ENCODE results near the gene CNBD2. TPM values are rescaled to one million over a fixed set of nuclear protein-coding genes. Genes with fewer than 3 reads are reported as not detected.
"Not testable (repeated sequence)": the region's sequence is repeated elsewhere in the genome, so short reads cannot be mapped to it uniquely, and the experiment has no call there.

CNBD2 gene
- total and polyA plus RNA-seq, 7 donors, result 1.7 to 14.6 (median 7.1) TPM

GRCh38 chr20:36079486-36079885, 111.1 kb downstream of the CNBD2 start:
- H3K36me3 ChIP-seq, result no peaks in the 10 kb centered on the region
- peaks cover 0 to 6% (median 0%) of the 10 kb centered on the region in 3 donors for H3K27me3 ChIP-seq
- no peak for TF ChIP-seq POLR2AphosphoS5 (IDR thresholded peaks at IDR 0.05)
- TF ChIP-seq EP300 (IDR thresholded peaks at IDR 0.05), result no peak
- TF ChIP-seq CTCF (IDR thresholded peaks at IDR 0.05), result no peak
- TF ChIP-seq POLR2A (IDR thresholded peaks at IDR 0.05), result no peak
- no peak for DNase-seq
- H3K27ac ChIP-seq, result no peak overlapping the region
- no peaks in the 10 kb centered on the region for H3K9me3 ChIP-seq
- H3K4me1 ChIP-seq, result no peaks in the 10 kb centered on the region
- H3K4me3 ChIP-seq, result no peak overlapping the region
- 92 to 95% methylated on average over 6 of the region's 6 CpGs for WGBS, 2 donors
- intact Hi-C loops (cut with DNase I), result no loop called here

- H3K4me3 ChIP-seq; H3K4me1 ChIP-seq; H3K36me3 ChIP-seq; H3K27me3 ChIP-seq; intact Hi-C loops (cut with DNase I); DNase-seq; H3K27ac ChIP-seq; H3K9me3 ChIP-seq: not testable (repeated sequence)
- 81 to 83% methylated on average over 6 of the region's 6 CpGs for WGBS, 2 donors
These were observed 111.6 kb downstream of the CNBD2 start for GRCh38 chr20:36079984-36080383.

Small RNA genes lying within 50 kb of the gene (small RNA-seq; reads per million reads assigned to genes)
- gene RNU6-937P, result 0 reads per million in 3 donors

Other genes starting within 250 kb of the CNBD2 start
- gene RBM39, start 226.3 kb upstream of the CNBD2 start, total RNA-seq, result 100 to 1,000 TPM; 281 to 408 (median 296) TPM
- gene RBM39, start 226.3 kb upstream of the CNBD2 start, polyA plus RNA-seq, result 100 to 1,000 TPM in 1 of 3 donors, 10 to 100 TPM in 2; 68.2 to 166 (median 94.9) TPM
- gene PHF20, start 196.6 kb upstream of the CNBD2 start, total RNA-seq, result 10 to 100 TPM; 41.0 to 49.7 (median 45.5) TPM
- 10 to 100 TPM; 10.8 to 25.6 (median 17.6) TPM for gene PHF20, start 196.6 kb upstream of the CNBD2 start, polyA plus RNA-seq
- gene SCAND1, start 14.1 kb upstream of the CNBD2 start, total RNA-seq, result 10 to 100 TPM; 61.2 to 83.1 (median 70.8) TPM
- 100 to 1,000 TPM; 130 to 191 (median 184) TPM for gene SCAND1, start 14.1 kb upstream of the CNBD2 start, polyA plus RNA-seq
- gene EPB41L1, start 186.2 kb downstream of the CNBD2 start, total RNA-seq, result 10 to 100 TPM; 19.3 to 61.8 (median 21.0) TPM
- gene EPB41L1, start 186.2 kb downstream of the CNBD2 start, polyA plus RNA-seq, result 10 to 100 TPM; 14.1 to 17.6 (median 16.8) TPM

Data from sigmoid colon (tissue), 7 donors.